Calu3 (cell line): Measurements from ENCODE around the gene EHMT2. TPM values are rescaled to one million over a fixed set of nuclear protein-coding genes. Genes with fewer than 3 reads are reported as not detected.

ENCODE experiments used
- BruUV-seq: library from RNA; stranded (reverse); fragments of 400-500 nt; replicated peaks from 2 replicates; lab custom pipeline; 2021; lab: Mats Ljungman, UMichigan
- CTCF ChIA-PET: fragments of 300-600 bp; sonication (Branson Sonifier 250); formaldehyde crosslinking; loops from one replicate; lab custom pipeline; 2022; ENCODE audit warnings: antibody characterized with exemption; lab: Charles Lee
- DNase-seq: peaks from one replicate; pipeline ENCODE4 v3.0.0; 2022
- H3K27ac Mint-ChIP-seq: one replicate; pipeline ENCODE4 v1.8.0; 2022; ENCODE audit warnings: mixed read lengths; ENCODE audit not compliant: unreplicated experiment
- H3K27me3 Mint-ChIP-seq: one replicate; pipeline ENCODE4 v1.8.0; 2022; ENCODE audit warnings: mixed read lengths; ENCODE audit not compliant: unreplicated experiment
- H3K36me3 Mint-ChIP-seq: one replicate; pipeline ENCODE4 v1.8.0; 2022; ENCODE audit warnings: mild to moderate bottlenecking, moderate library complexity, mixed read lengths; ENCODE audit not compliant: insufficient read depth, unreplicated experiment
- H3K4me1 Mint-ChIP-seq: one replicate; pipeline ENCODE4 v1.8.0; 2022; ENCODE audit warnings: mild to moderate bottlenecking, low read depth, mixed read lengths; ENCODE audit not compliant: unreplicated experiment
- H3K4me3 Mint-ChIP-seq: one replicate; pipeline ENCODE4 v1.8.0; 2022; ENCODE audit warnings: mild to moderate bottlenecking, low read depth, moderate library complexity, mixed read lengths; ENCODE audit not compliant: unreplicated experiment
- H3K9me3 Mint-ChIP-seq: one replicate; pipeline ENCODE4 v1.8.0; 2022; ENCODE audit warnings: low read depth, mixed read lengths; ENCODE audit not compliant: unreplicated experiment
- CTCF ChIP-seq: fragments of 200-600 bp; IDR thresholded peaks from one replicate; pipeline ENCODE4 v1.8.0; 2022; ENCODE audit warnings: antibody characterized with exemption; ENCODE audit not compliant: unreplicated experiment
- intact Hi-C: fragments of 100-400 bp; cut with micrococcal nuclease; formaldehyde crosslinking; loops from one replicate; pipeline ENCODE4 v1.10.0; 2022; ENCODE audit not compliant: unreplicated experiment
- total RNA-seq: library from RNA; stranded (reverse); gene quantifications from 2 replicates; pipeline ENCODE4 v1.2.3, GENCODE V29; 2022

The EHMT2 gene
- total RNA-seq, 1 experiment from 2014 or later: 138 TPM

- peak within 1 kb of the TSS; percentile 77 for H3K4me3 Mint-ChIP-seq
- H3K27ac Mint-ChIP-seq: peak within 1 kb of the TSS; percentile 84
- peak; percentile 98 for DNase-seq
- no TSS peak for BruUV-seq
- no peaks in the 10 kb centered on the region for H3K9me3 Mint-ChIP-seq
- no peak for TF ChIP-seq CTCF
- peaks cover 84% of the 10 kb centered on the region for H3K4me1 Mint-ChIP-seq
- intact Hi-C loops: loop anchor here (1.0 to 10.0 kb wide), 3 partner anchors 171 to 280 kb away; partner anchors contain the start of genes GPSM3, PBX2 and VWA7
- peaks cover 55% of the 10 kb centered on the region for H3K36me3 Mint-ChIP-seq
- H3K27me3 Mint-ChIP-seq: no peaks in the 10 kb centered on the region
- CTCF ChIA-PET: interaction anchor here (0.6 to 1.5 kb wide), 18 partner anchors 14 to 893 kb away, joined by 3 to 16 read pairs (median 5); partner anchors contain the start of genes DXO, EHMT2, LSM2 and MSH5
These were observed 48.2 kb upstream of the EHMT2 start, which contains the start of gene CFB for GRCh38 chr6:31945507-31946369. Gene CFB (plus strand): TSS chr6:31946095. CDS start chr6:31946222, 127 bp downstream.

GRCh38 chr6:31945154-31945506, 47.6 kb upstream of the EHMT2 start:
- peak overlapping the region; percentile 84 for H3K27ac Mint-ChIP-seq
- no peak for TF ChIP-seq CTCF
- no peaks in the 10 kb centered on the region for H3K9me3 Mint-ChIP-seq
- no TSS peak for BruUV-seq
- H3K36me3 Mint-ChIP-seq: peaks cover 58% of the 10 kb centered on the region
- no peaks in the 10 kb centered on the region for H3K27me3 Mint-ChIP-seq
- no peak for DNase-seq
- peak overlapping the region; percentile 77 for H3K4me3 Mint-ChIP-seq
- peaks cover 90% of the 10 kb centered on the region for H3K4me1 Mint-ChIP-seq
- intact Hi-C loops: loop anchor here (1.0 to 10.0 kb wide), 3 partner anchors 170 to 280 kb away; partner anchors contain the start of genes GPSM3, PBX2 and VWA7
- CTCF ChIA-PET: interaction anchor here (0.6 to 1.5 kb wide), 17 partner anchors 14 to 893 kb away, joined by 3 to 16 read pairs (median 5); partner anchors contain the start of genes DXO, EHMT2, MSH5 and NEU1

- no peaks in the 10 kb centered on the region for H3K27me3 Mint-ChIP-seq
- H3K4me3 Mint-ChIP-seq: no peak overlapping the region
- no peak for DNase-seq
- CTCF ChIA-PET: no interaction called here
- intact Hi-C loops: loop anchor here (10.0 kb wide), 2 partner anchors 169 to 251 kb away; partner anchors contain the start of genes GPSM3, PBX2 and VWA7
- no peak for TF ChIP-seq CTCF
- BruUV-seq: no TSS peak
- peaks cover 86% of the 10 kb centered on the region for H3K4me1 Mint-ChIP-seq
- H3K9me3 Mint-ChIP-seq: no peaks in the 10 kb centered on the region
- H3K27ac Mint-ChIP-seq: no peak overlapping the region
- peaks cover 47% of the 10 kb centered on the region for H3K36me3 Mint-ChIP-seq
These were observed 46.2 kb upstream of the EHMT2 start for GRCh38 chr6:31943742-31944141.

DNA sequence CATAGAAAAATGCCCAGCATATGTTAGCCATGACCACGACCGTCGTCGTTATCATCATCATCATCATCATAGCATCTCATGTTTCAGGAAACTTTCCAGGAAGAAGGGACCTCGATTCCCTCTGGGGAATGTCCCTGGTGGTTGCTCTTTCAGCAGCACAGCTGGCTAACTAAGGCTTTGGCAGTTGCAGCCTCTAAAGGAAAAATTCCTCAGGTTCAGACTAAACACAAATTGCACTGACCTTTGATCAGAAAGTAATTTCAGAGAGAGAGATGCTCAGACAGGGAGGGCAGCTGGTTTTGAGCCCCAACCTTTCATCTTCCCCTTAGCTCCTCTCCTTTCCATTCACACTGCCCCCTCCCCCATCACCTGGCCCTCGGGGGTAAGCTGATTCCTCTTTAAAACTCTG, 42.8 kb upstream of the EHMT2 start:
- Mint-ChIP-seq H3K36me3 (peaks cover 12% of the 10 kb centered on the region), H3K27ac (peak overlapping the region; percentile 82), H3K4me3 (peak overlapping the region; percentile 33), H3K27me3 (no peaks in the 10 kb centered on the region), H3K9me3 (no peaks in the 10 kb centered on the region), H3K4me1 (peaks cover 51% of the 10 kb centered on the region)
- CTCF ChIA-PET: interaction anchor here (0.8 to 2.4 kb wide), 4 partner anchors 12 to 126 kb away, joined by 3 to 18 read pairs (median 5); partner anchors contain the start of gene EHMT2
- DNase-seq: peak; percentile 82
- TF ChIP-seq CTCF: no peak
- no TSS peak for BruUV-seq
- intact Hi-C loops: loop anchor here (10.0 kb wide), 2 partner anchors 165 to 255 kb away; partner anchors contain the start of genes GPSM3, PBX2 and VWA7
